Amygdala (tissue), 56 donors: ENCODE data around the gene DENND4C.
A peak's percentile ranks its signal among the peaks of the same experiment; 100 is the strongest.
"Not testable (repeated sequence)": the region's sequence is repeated elsewhere in the genome, so short reads cannot be mapped to it uniquely, and the experiment has no call there.

Source experiments
- DNase-seq, 56 donors: peaks; one replicate each; lab custom pipeline; 2025; lab: John Stamatoyannopoulos, UW

The DENND4C gene

DNA sequence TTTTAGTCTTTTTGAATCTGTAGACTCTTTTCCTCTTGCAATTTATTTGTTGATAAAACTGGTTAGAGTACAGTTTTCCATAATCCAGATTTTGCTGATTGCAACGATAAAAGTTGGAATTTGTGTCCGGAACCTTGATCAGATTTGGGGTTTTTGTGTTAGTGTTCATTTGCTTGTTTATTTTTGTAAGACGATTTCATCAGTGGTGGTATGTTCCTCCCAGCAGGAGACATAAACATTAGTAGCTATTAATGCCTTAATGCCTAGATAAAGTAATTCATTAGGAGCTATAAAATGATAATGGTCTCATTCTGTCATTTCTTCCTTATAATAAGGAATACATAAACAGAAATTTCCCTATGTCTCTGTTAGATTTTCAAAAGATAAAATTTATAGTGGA lies 128.2 kb downstream of the DENND4C start:
- no peak for DNase-seq

DNA sequence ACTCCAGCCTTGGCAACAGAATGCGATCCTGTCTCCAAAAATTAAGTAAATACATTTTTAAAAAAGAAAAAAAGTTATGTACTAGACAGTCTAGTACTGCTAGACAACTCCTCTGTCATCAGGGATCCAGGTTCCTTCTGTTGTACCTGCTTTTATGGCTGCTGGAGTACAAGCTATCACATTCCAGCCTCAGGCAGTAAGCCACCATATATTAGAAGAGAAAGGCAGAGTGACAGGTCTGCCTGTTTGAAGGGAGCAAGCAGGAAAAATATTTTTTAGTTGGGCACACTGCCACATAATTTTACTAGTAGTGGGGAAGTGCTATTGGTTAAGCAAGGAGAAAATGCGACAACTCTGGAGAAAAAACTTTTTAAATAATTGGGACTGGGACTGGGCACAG lies 138.6 kb downstream of the DENND4C start:
- no peak for DNase-seq

DNA sequence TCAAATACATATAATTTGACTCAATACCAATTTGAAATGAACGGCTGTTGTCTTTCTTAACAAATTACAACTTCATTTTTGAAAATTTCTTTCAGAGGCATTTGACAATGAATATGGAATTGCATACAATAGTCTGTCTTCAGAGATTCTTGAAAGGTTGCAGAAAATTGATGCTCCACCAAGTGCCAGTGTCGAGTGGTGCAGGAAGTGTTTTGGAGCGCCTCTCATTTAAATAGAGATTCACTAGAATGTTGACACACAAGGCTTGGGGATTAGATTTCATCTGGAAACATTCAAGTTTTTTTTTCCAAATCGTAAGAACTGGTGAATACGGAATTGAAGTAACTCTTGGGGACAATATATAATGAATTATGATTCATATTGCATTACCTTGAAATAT lies 141.4 kb downstream of the DENND4C start:
- DNase-seq, result no peak

- no peak for DNase-seq
Measured at GRCh38 chr9:19372567-19372966, 142.1 kb downstream of the DENND4C start.

DNA sequence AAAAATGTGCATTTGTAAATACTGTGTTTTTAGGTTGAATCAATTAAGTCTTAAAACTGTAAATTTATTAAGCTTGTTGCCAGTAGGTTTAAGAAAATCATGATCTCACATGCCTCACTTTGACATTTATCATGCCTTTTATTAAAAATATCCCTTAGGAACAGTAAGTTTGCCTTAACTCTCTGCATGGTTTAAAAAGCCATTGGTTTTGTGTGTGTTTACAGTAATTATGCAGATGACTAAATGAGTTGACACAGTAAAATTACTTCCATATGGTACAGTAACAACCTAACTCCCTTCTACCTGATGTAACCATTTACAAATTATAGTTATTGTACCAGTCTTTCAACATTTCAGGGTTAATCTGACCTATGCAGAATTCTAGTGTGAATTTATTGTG lies 143.0 kb downstream of the DENND4C start:
- no peak for DNase-seq

DNA sequence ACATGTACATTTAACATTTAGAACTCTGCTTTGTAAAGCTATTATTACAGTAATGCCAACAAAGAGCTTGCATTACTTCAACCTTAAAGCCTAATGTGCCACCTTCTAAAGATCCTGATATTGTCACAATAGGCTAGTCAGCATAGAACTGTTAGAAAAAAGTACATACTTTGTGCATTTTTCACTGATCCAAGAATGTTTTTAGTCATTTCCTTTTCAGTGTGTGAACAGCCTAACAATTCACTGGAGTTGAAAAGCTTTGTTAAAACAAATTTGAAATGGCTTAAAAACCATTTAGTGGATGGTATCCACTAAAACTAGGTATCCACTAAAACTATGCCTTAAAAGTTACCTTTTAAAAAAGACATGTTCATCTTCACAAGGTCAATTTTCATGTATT lies 145.0 kb downstream of the DENND4C start:
- no peak for DNase-seq

GRCh38 chr9:19376931-19377330 lies 146.4 kb downstream of the DENND4C start:
- DNase-seq, result no peak

- no peak for DNase-seq
Measured at GRCh38 chr9:19378164-19378563, 147.7 kb downstream of the DENND4C start.

DNA sequence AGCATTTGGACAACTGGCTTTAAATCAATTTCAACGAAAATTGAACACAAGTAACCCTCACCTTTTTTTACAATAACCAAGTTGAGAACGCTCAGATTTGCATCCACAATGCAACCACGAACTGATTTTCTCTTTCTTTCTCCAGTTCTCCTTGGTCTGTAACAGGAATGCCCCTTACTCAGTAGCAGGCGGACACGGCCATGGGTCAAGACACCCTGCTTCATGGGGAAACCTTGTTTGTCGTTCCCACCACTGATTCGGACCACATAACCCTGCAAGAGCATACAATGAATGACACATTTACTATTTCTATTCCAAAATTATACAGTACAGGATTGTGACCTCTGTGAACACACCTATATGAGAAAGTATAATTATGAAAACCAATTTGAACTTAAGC lies 148.2 kb downstream of the DENND4C start:
- DNase-seq, result no peak

DNA sequence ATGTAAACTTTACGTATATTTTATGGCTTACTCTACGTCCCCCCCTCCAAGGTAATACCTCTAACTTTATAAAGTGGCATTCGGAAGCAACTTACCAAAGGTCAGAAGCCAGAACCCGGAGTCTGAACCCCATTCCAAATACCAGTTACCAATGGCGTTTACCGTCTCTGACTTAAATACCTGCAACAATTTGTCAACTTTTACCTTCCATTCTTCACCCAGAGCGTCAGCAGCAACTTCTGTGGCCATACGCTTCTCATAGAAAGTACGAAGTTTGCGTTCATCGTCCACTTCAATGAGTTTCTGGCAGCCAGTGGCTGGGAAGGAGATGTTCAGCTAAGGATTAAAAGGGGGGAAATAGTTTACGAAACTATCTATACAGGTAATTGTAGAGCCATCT lies 148.8 kb downstream of the DENND4C start:
- DNase-seq, result no peak

GRCh38 chr9:19379697-19380046 lies 149.2 kb downstream of the DENND4C start:
- DNase-seq, result peak in 10 of 56 donors; percentile 19 to 72 (median 54)

GRCh38 chr9:19380826-19381075 lies 150.3 kb downstream of the DENND4C start:
- DNase-seq, result no peak

GRCh38 chr9:19381656-19382055 lies 151.2 kb downstream of the DENND4C start:
- DNase-seq, result no peak

GRCh38 chr9:19385212-19385611 lies 154.7 kb downstream of the DENND4C start:
- DNase-seq, result not testable (repeated sequence)

GRCh38 chr9:19385786-19386501 lies 155.5 kb downstream of the DENND4C start:
- DNase-seq, result no peak

- no peak for DNase-seq
Measured at GRCh38 chr9:19386502-19387044, 156.1 kb downstream of the DENND4C start.

- no peak for DNase-seq
Measured at GRCh38 chr9:19387317-19387716, 156.8 kb downstream of the DENND4C start.

- DNase-seq, result not testable (repeated sequence)
Measured at GRCh38 chr9:19389539-19389938, 159.0 kb downstream of the DENND4C start.

GRCh38 chr9:19397845-19398244 lies 167.4 kb downstream of the DENND4C start:
- DNase-seq, result no peak

GRCh38 chr9:19403231-19403630 lies 172.7 kb downstream of the DENND4C start:
- DNase-seq, result not testable (repeated sequence)

DNA sequence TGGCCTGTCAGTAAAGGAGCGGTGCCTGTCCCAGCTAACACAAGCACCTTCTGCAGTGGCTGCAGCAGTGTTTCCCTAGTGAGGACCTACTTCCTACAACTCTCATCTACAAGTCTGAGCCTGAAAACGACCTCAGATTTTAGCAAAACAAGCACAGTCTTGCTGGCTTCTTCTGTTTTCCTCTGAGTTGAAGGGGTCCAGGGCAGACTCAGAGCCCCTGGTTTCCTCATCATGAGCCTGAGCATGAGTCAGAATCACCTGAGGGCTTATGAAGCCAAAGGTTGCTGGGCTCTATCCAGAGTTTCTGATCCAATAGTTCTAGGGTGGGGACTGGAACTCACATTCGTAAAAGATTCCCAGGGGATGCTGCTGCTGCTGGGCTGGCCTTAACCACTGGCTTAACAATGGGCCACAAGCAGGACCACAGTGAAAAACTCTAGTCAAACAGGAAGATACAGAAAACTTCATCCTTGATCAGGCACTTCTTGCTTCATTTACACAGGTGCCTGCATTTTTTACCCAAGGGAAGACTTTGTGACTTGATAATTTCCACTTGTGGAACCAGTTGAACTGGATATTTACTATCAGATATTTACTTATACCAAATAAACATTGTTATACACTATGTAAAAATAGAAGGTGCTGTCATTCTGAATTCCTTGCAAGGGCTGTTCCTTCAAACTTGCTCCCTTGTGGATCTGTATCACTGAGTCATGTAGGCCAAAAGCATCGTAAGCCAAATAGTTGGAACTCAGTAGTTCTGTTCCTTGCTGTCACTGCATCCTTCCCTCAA lies 174.0 kb downstream of the DENND4C start:
- DNase-seq, result no peak

GRCh38 chr9:19405771-19406170 lies 175.3 kb downstream of the DENND4C start:
- no peak for DNase-seq
